ENCODE measurements around the gene CCN2. TPM values are rescaled to one million over a fixed set of nuclear protein-coding genes. Genes with fewer than 3 reads are reported as not detected.
A peak's percentile ranks its signal among the peaks of the same experiment; 100 is the strongest.

The CCN2 gene
- total RNA-seq, 1 donor from 2014 or later, result 1,296 TPM

DNA sequence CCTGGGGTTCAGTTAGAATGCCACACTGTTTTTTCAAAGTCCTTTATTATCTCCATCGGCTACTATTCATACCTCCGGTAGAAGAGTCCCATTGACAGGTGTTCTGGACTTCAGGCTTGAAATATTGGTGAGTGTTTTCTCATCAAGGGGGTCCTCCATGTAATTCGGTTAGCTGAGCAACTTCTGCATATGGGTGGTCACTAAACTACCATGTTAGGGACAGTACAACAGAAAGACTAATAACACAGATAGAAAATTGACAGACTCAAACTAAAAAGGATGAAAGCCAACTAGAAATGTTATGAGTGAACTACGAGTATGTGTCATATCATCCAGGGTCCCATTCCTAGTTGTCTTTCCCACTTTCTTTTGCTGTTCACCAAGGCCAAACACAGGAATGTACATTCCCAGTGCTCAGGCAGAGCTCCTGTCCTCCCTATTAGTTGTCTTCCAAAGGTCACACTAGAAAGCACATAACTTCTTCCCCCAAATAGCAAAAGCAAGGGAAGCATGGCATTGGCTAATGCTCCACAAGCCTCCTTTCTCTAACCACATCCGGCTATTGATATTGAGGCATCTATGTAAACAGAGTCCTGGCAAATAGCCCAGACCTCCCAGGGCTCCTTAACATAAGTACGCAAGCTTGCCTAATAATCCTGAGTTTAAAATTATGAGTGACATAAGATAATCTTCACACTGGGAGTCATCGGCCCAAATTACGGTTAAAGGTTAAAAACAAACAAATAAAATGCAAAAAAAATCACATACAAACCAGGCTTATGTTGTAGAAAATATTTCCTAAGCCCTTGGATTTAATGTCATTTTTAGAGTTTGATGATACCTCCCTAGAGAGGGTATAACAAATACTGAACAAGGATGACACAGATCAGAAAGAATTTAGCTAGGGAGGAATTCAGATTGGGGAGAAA, 13.2 kb downstream of the CCN2 start:
- Mint-ChIP-seq H3K4me1 (ENCODE audit: low read depth) (peaks cover 23% of the 10 kb centered on the region), H3K27me3 (ENCODE audit: low read depth) (no peaks in the 10 kb centered on the region), H3K4me3 (ENCODE audit: unreplicated experiment) (no peak overlapping the region), H3K36me3 (ENCODE audit: low read depth) (no peaks in the 10 kb centered on the region), H3K9me3 (ENCODE audit: low read depth) (no peaks in the 10 kb centered on the region), H3K27ac (ENCODE audit: unreplicated experiment) (peak overlapping the region; percentile 83)
- TF ChIP-seq, protein P1, sequence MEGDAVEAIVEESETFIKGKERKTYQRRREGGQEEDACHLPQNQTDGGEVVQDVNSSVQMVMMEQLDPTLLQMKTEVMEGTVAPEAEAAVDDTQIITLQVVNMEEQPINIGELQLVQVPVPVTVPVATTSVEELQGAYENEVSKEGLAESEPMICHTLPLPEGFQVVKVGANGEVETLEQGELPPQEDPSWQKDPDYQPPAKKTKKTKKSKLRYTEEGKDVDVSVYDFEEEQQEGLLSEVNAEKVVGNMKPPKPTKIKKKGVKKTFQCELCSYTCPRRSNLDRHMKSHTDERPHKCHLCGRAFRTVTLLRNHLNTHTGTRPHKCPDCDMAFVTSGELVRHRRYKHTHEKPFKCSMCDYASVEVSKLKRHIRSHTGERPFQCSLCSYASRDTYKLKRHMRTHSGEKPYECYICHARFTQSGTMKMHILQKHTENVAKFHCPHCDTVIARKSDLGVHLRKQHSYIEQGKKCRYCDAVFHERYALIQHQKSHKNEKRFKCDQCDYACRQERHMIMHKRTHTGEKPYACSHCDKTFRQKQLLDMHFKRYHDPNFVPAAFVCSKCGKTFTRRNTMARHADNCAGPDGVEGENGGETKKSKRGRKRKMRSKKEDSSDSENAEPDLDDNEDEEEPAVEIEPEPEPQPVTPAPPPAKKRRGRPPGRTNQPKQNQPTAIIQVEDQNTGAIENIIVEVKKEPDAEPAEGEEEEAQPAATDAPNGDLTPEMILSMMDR (IDR thresholded peaks at IDR 0.05), result no peak
- DNase-seq (ENCODE audit: low spot score), result no peak

- H3K36me3 Mint-ChIP-seq (ENCODE audit: low read depth), result no peaks in the 10 kb centered on the region
- no peak for DNase-seq (ENCODE audit: low spot score)
- TF ChIP-seq, protein P1 (IDR thresholded peaks at IDR 0.05), result no peak
- no peaks in the 10 kb centered on the region for H3K27me3 Mint-ChIP-seq (ENCODE audit: low read depth)
- no peaks in the 10 kb centered on the region for H3K9me3 Mint-ChIP-seq (ENCODE audit: low read depth)
- peak overlapping the region; percentile 83 for H3K27ac Mint-ChIP-seq (ENCODE audit: unreplicated experiment)
- H3K4me1 Mint-ChIP-seq (ENCODE audit: low read depth), result peaks cover 23% of the 10 kb centered on the region
- no peak overlapping the region for H3K4me3 Mint-ChIP-seq (ENCODE audit: unreplicated experiment)
Observed at GRCh38 chr6:131937226-131937625, 13.9 kb downstream of the CCN2 start.

DNA sequence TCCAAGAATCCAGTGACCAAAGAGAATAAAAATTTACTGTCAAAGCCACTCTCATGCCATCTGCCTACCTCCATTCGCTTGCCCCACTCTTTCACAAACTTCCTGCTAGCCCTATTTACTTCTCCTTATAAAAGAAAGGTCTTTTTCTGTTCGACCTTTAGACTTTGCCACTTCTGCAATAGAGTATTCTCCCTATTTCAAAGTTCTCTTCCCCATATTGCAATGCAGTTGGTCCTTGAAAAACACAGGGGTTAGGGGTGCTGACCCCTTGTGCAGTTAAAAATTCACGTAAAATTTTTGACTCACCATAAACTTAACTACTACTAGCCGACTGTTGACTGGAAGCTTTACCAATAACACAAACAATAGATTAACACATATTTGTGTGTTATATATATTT, 15.0 kb downstream of the CCN2 start:
- Mint-ChIP-seq H3K27ac (ENCODE audit: unreplicated experiment) (no peak overlapping the region), H3K36me3 (ENCODE audit: low read depth) (no peaks in the 10 kb centered on the region), H3K4me3 (ENCODE audit: unreplicated experiment) (no peak overlapping the region), H3K27me3 (ENCODE audit: low read depth) (no peaks in the 10 kb centered on the region), H3K4me1 (ENCODE audit: low read depth) (peaks cover 29% of the 10 kb centered on the region), H3K9me3 (ENCODE audit: low read depth) (no peaks in the 10 kb centered on the region)
- TF ChIP-seq, protein P1 (IDR thresholded peaks at IDR 0.05), result no peak
- no peak for DNase-seq (ENCODE audit: low spot score)

GRCh38 chr6:131931063-131931750, 20.0 kb downstream of the CCN2 start:
- Mint-ChIP-seq H3K27me3 (ENCODE audit: low read depth) (no peaks in the 10 kb centered on the region), H3K4me3 (ENCODE audit: unreplicated experiment) (no peak overlapping the region), H3K27ac (ENCODE audit: unreplicated experiment) (no peak overlapping the region), H3K4me1 (ENCODE audit: low read depth) (peaks cover 9% of the 10 kb centered on the region), H3K9me3 (ENCODE audit: low read depth) (no peaks in the 10 kb centered on the region), H3K36me3 (ENCODE audit: low read depth) (no peaks in the 10 kb centered on the region)
- TF ChIP-seq, protein P1 (IDR thresholded peaks at IDR 0.05), result no peak
- no peak for DNase-seq (ENCODE audit: low spot score)

- Mint-ChIP-seq H3K4me1 (ENCODE audit: low read depth) (peaks cover 12% of the 10 kb centered on the region), H3K27me3 (ENCODE audit: low read depth) (no peaks in the 10 kb centered on the region), H3K4me3 (ENCODE audit: unreplicated experiment) (no peak overlapping the region), H3K27ac (ENCODE audit: unreplicated experiment) (no peak overlapping the region), H3K36me3 (ENCODE audit: low read depth) (no peaks in the 10 kb centered on the region), H3K9me3 (ENCODE audit: low read depth) (no peaks in the 10 kb centered on the region)
- no peak for DNase-seq (ENCODE audit: low spot score)
- TF ChIP-seq, protein P1 (IDR thresholded peaks at IDR 0.05), result no peak
Observed at GRCh38 chr6:131929976-131930375, 21.2 kb downstream of the CCN2 start.

All from chondrocyte (in vitro differentiated cells).